Vagina (tissue), 2 donors: ENCODE results near the gene RNF144A.

Source experiments
- POLR2A ChIP-seq, 2 donors: fragments of 450-650 bp; IDR thresholded peaks; one replicate each; pipeline ENCODE4 v1.6.1; 2017; ENCODE audit warnings: antibody characterized with exemption in 2 of 2, mild to moderate bottlenecking in 2 of 2, moderate library complexity in 2 of 2
- TF ChIP-seq, protein P1 (sequence below), 3 experiments: fragments of 450-650 bp in 2 of 3; fragments of 200-600 bp in 1 of 3; sonication (generic) in 1 of 3; IDR thresholded peaks; one replicate each; pipeline ENCODE4 v1.5.1; 2017 to 2019; ENCODE audit warnings: antibody characterized with exemption in 3 of 3, mild to moderate bottlenecking in 2 of 3, moderate library complexity in 2 of 3

DNA sequence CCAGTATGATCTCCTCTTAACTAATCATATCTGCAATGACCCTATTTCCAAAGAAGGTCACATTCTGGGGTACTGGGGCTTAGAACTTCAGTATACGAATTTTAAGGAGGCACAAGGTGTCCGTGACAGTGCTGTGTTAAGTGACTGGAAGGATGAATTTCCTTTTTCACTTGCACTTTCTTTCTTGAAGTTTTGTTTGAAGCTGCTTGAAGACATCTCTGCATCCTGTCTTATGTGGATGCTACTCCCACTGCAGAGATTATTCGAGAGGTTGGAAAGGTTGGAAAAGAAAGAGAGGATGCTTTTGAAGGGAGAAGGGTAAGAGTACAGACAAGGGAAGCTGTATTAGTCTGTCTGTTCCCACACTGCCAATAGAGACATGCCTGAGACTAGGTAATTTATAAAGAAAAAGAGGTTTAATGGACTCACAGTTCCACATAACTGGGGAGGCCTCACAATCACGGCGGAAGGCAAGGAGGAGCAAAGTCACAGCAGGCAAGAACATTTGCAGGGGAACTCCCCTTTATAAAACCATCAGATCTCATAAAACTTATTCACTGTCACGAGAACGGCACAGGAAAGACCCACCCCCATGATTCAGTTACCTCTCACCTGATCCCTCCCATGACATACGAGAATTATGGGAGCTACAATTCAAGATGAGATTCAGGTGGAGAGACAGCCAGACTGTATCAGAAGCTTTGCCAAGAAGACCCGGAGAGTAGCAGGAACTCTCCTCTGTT is 3.6 kb upstream of the RNF144A start:
- no peak for TF ChIP-seq POLR2A (IDR thresholded peaks at IDR 0.05)
- TF ChIP-seq, protein P1, sequence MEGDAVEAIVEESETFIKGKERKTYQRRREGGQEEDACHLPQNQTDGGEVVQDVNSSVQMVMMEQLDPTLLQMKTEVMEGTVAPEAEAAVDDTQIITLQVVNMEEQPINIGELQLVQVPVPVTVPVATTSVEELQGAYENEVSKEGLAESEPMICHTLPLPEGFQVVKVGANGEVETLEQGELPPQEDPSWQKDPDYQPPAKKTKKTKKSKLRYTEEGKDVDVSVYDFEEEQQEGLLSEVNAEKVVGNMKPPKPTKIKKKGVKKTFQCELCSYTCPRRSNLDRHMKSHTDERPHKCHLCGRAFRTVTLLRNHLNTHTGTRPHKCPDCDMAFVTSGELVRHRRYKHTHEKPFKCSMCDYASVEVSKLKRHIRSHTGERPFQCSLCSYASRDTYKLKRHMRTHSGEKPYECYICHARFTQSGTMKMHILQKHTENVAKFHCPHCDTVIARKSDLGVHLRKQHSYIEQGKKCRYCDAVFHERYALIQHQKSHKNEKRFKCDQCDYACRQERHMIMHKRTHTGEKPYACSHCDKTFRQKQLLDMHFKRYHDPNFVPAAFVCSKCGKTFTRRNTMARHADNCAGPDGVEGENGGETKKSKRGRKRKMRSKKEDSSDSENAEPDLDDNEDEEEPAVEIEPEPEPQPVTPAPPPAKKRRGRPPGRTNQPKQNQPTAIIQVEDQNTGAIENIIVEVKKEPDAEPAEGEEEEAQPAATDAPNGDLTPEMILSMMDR (IDR thresholded peaks at IDR 0.05): no peak
